ENCODE results near the gene MTR. TPM values are rescaled to one million over a fixed set of nuclear protein-coding genes. Genes with fewer than 3 reads are reported as not detected.

MTR gene
- total RNA-seq, 4 donors from 2014 or later, result 29.7 to 43.4 (median 34.6) TPM

DNA sequence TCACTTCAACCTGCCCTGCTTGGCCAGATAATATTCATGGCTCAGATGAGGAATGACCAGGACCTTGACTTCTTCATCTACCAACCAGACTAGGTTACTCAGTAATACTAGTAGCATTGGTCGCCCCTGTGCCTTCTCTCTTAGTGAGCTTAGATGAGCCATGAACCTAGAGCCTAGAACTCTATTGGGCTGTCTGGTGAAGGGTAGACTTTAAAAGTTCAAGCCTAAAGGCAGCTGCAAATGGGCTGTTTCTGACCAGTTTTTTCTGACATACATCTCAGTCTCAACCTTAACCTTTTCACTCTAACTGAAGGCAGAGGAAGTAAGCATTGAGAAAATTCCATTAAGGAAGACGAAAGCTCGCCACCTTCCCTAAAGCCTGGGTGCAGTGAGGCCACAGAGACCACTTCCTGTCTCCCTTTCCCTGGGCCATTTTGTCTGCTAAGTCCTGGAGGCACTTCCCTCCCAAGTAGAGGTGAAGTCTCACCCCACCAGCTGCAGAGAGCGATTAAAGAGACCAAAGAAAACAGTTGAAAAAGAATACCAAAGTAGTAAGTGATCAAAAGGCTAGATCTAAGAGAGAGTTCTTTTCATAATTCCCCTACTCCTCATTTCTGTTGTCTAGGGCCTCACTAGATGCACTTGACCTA is 53.3 kb downstream of the MTR start:
- no peaks in the 10 kb centered on the region for H3K9me3 ChIP-seq
- intact Hi-C loops (cut with DNase I), result no loop called here
- 94% methylated on average over 4 of the region's 4 CpGs for WGBS
- H3K4me1 ChIP-seq, result peaks cover 5 to 20% (median 19%) of the 10 kb centered on the region in 4 donors
- no peak overlapping the region for H3K27ac ChIP-seq (replicated peaks in 1 of 4)
- no peak for TF ChIP-seq EP300 (IDR thresholded peaks at IDR 0.05)
- no peak for TF ChIP-seq POLR2A (IDR thresholded peaks at IDR 0.05; ENCODE audit: low read depth)
- TF ChIP-seq POLR2AphosphoS5 (IDR thresholded peaks at IDR 0.05), result no peak
- TF ChIP-seq, protein P1, sequence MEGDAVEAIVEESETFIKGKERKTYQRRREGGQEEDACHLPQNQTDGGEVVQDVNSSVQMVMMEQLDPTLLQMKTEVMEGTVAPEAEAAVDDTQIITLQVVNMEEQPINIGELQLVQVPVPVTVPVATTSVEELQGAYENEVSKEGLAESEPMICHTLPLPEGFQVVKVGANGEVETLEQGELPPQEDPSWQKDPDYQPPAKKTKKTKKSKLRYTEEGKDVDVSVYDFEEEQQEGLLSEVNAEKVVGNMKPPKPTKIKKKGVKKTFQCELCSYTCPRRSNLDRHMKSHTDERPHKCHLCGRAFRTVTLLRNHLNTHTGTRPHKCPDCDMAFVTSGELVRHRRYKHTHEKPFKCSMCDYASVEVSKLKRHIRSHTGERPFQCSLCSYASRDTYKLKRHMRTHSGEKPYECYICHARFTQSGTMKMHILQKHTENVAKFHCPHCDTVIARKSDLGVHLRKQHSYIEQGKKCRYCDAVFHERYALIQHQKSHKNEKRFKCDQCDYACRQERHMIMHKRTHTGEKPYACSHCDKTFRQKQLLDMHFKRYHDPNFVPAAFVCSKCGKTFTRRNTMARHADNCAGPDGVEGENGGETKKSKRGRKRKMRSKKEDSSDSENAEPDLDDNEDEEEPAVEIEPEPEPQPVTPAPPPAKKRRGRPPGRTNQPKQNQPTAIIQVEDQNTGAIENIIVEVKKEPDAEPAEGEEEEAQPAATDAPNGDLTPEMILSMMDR (IDR thresholded peaks at IDR 0.05), result no peak
- H3K36me3 ChIP-seq, result peaks cover 9 to 56% (median 43%) of the 10 kb centered on the region in 4 donors
- no peak overlapping the region for H3K4me3 ChIP-seq
- DNase-seq (ENCODE audit: extremely low spot score), result no peak
- H3K27me3 ChIP-seq, result no peaks in the 10 kb centered on the region

DNA sequence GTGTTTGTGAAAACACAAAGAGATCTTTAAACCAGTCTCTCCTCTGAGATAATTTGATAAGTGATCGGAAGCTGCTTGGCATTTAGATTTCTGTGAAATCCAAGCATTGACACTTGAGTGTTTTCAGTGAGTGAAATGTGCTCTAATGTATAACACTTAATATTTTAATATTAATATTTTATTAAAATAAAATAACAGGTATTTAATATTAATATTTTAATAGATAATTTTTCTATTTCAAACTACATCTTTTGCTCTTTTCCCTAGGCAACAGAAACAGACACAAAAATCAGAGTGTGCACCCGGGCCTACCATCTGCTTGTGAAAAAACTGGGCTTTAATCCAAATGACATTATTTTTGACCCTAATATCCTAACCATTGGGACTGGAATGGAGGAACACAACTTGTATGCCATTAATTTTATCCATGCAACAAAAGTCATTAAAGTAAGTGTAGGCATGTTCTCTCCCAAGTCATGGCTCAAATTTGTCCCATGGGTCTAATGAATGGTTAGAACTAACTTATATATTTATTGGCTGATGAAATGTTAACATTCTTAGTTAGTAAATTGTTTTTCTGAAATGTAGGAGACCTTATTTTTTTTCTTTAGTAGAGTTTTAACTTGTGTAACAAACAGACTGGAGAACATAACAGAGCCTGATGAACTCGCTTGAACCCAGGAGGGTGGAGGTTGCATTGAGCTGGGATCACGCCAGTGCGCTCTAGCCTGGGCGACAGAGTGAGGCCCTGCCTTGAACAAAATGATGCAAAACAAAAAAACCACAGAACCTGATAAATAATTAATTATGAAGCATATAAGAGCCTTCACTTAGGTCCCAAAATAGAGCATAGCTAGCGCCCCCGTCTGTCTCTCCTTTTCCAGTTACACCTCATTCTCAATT is 55.2 kb downstream of the MTR start:
- H3K27me3 ChIP-seq, result no peaks in the 10 kb centered on the region
- TF ChIP-seq, protein P1 (IDR thresholded peaks at IDR 0.05), result no peak
- no peak for TF ChIP-seq EP300 (IDR thresholded peaks at IDR 0.05)
- no peak for TF ChIP-seq POLR2AphosphoS5 (IDR thresholded peaks at IDR 0.05)
- TF ChIP-seq POLR2A (IDR thresholded peaks at IDR 0.05; ENCODE audit: low read depth), result no peak
- no peak overlapping the region for H3K4me3 ChIP-seq
- H3K36me3 ChIP-seq, result peaks cover 9 to 72% (median 56%) of the 10 kb centered on the region in 4 donors
- no peak overlapping the region for H3K27ac ChIP-seq (replicated peaks in 1 of 4)
- DNase-seq (ENCODE audit: extremely low spot score), result no peak
- WGBS, result 90% methylated on average over 8 of the region's 8 CpGs
- peaks cover 9 to 18% (median 11%) of the 10 kb centered on the region in 4 donors for H3K4me1 ChIP-seq
- intact Hi-C loops (cut with DNase I), result no loop called here
- no peaks in the 10 kb centered on the region for H3K9me3 ChIP-seq

DNA sequence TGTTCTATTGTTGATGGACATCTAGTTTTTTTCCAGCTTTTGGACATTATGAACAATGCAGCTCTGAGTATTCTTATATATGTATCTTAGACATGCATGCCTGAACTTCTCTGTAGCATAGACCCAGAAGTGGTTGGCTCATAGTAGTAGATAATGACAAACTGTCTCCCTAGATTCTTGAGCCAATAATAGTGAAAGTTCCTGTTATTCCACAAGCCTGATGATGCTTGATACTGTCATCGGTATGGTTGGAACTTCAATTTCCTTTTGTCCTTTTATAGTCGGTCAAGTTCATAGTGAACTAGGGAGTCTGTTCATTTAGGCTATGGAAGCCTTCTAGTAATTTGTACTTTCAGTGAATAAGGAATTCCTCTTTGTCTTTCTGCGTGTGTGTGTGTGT is 56.8 kb downstream of the MTR start:
- no peak for DNase-seq (ENCODE audit: extremely low spot score)
- H3K27me3 ChIP-seq, result no peaks in the 10 kb centered on the region
- WGBS, result 98% methylated on average over 3 of the region's 3 CpGs
- H3K27ac ChIP-seq (replicated peaks in 1 of 4), result no peak overlapping the region
- no peaks in the 10 kb centered on the region for H3K9me3 ChIP-seq
- TF ChIP-seq, protein P1 (IDR thresholded peaks at IDR 0.05), result no peak
- TF ChIP-seq POLR2A (IDR thresholded peaks at IDR 0.05; ENCODE audit: low read depth), result no peak
- no peak for TF ChIP-seq EP300 (IDR thresholded peaks at IDR 0.05)
- no peak for TF ChIP-seq POLR2AphosphoS5 (IDR thresholded peaks at IDR 0.05)
- intact Hi-C loops (cut with DNase I), result no loop called here
- peaks cover 3 to 17% (median 8%) of the 10 kb centered on the region in 4 donors for H3K4me1 ChIP-seq
- H3K36me3 ChIP-seq, result peaks cover 9 to 86% (median 64%) of the 10 kb centered on the region in 4 donors
- H3K4me3 ChIP-seq, result no peak overlapping the region

DNA sequence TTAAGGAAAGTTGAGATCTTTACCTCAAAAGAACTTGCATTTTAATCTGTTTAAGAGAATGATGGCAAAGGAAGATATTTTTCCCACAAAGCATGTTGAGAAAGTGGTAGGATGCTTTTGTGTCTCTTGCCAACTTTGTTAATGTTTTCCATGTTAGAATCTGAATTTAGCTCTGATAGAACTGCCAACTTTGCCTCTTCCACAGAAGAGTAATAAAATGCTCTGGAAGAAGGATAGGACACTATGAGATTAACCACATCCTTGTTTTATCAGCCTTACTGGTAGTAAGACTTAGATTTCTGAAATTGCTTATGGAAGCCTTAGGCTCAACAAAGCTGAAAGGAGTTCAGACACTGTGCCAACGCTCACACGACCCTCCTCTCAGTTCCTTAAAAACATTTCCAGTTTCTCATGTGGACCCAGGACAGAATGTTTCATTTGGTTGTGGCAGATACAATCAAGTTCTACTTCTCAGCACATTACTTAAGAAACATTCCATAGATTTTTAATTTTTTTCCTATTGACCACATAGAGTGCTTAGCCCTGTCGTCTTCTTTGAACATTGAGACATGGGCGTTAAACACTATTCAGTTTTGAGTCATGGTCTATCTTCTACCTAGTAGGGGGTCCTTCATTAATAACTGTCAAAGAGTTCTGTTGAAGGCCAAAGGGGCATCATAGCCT is 59.0 kb downstream of the MTR start:
- TF ChIP-seq EP300 (IDR thresholded peaks at IDR 0.05) (no peak), POLR2A (IDR thresholded peaks at IDR 0.05; ENCODE audit: low read depth) (no peak), POLR2AphosphoS5 (IDR thresholded peaks at IDR 0.05) (peak in 1 of 2 donors; percentile 9)
- TF ChIP-seq, protein P1 (IDR thresholded peaks at IDR 0.05), result no peak
- H3K9me3 ChIP-seq, result no peaks in the 10 kb centered on the region
- no peak overlapping the region for H3K4me3 ChIP-seq
- no peaks in the 10 kb centered on the region for H3K27me3 ChIP-seq
- peaks cover 9 to 87% (median 56%) of the 10 kb centered on the region in 4 donors for H3K36me3 ChIP-seq
- DNase-seq (ENCODE audit: extremely low spot score), result no peak
- peak overlapping the region; percentile 7 to 39 (median 20) for H3K27ac ChIP-seq (replicated peaks in 1 of 4)
- peaks cover 3 to 19% (median 11%) of the 10 kb centered on the region in 4 donors for H3K4me1 ChIP-seq
- 80% methylated on average over 4 of the region's 4 CpGs for WGBS
- intact Hi-C loops (cut with DNase I), result no loop called here
